Measurements from ENCODE around the gene NCKAP5. TPM values are rescaled to one million over a fixed set of nuclear protein-coding genes. Genes with fewer than 3 reads are reported as not detected.

The NCKAP5 gene
- total and polyA plus RNA-seq, 2 of the 13 experiments (the other 11 are each of a cell fraction or from before 2014, with no cell fraction given), result 0.01 TPM; not detected in 1

GRCh38 chr2:133413863-133414262 is 154.4 kb downstream of the NCKAP5 start (continued):
- TF ChIP-seq HMGXB4 (CRISPR knock-in tag; IDR thresholded peaks at IDR 0.05; ENCODE audit: borderline replicate concordance in 1 of 2, low read depth in 1 of 2), result no peak
- no peak for TF ChIP-seq ZNF33A (CRISPR knock-in tag; IDR thresholded peaks at IDR 0.05; ENCODE audit: borderline replicate concordance)
- no peak for TF ChIP-seq SP140L (CRISPR knock-in tag; IDR thresholded peaks at IDR 0.05; ENCODE audit: borderline replicate concordance)
- TF ChIP-seq ZBTB1 (CRISPR knock-in tag; IDR thresholded peaks at IDR 0.05; ENCODE audit: borderline replicate concordance), result no peak

- DNase-seq (ENCODE audit: low spot score) (no peak), FAIRE-seq (no peak), ATAC-seq (no peak)
- no peak overlapping the region for H3K4me2 ChIP-seq (ENCODE audit: low read depth, low read length)
- no peak overlapping the region for H3K4me3 ChIP-seq (replicated peaks in 1 of 3; ENCODE audit: insufficient read depth in 1 of 3, low read depth in 2 of 3, low read length in 3 of 3)
- no peak overlapping the region for H3K27ac ChIP-seq (ENCODE audit: extremely low read length, insufficient read depth, low read length)
- H2AFZ ChIP-seq (ENCODE audit: low read length), result no peak overlapping the region
- no peaks in the 10 kb centered on the region for H3K27me3 ChIP-seq (ENCODE audit: control insufficient read depth in 1 of 2, insufficient read depth in 2 of 2, low read length in 2 of 2)
- in situ Hi-C loops (cut with HindIII; ENCODE audit: extremely low pct_ligation_motif_present, low pct_unique_long_range_greater_than_20kb) (no loop called here), intact Hi-C loops (cut with micrococcal nuclease; ENCODE audit: unreplicated experiment) (no loop called here)
- no peak for TF ChIP-seq ZNF703 (CRISPR knock-in tag; IDR thresholded peaks at IDR 0.05; ENCODE audit: borderline replicate concordance)
- no peak for TF ChIP-seq MYPOP (CRISPR knock-in tag; IDR thresholded peaks at IDR 0.05)
- no peak overlapping the region for H3K9ac ChIP-seq (ENCODE audit: insufficient read depth, low read depth, low read length)
- POLR2A ChIA-PET, result no interaction called here
- 0 out of 2 replicates have a peak, but pooled peaks cover 4% of the 10 kb centered on the region for H3K4me1 ChIP-seq (ENCODE audit: insufficient read depth, low read length)
- no peaks in the 10 kb centered on the region for H3K79me2 ChIP-seq (ENCODE audit: insufficient read depth, low read length)
- H3K36me3 ChIP-seq (replicated peaks in 1 of 2; ENCODE audit: control insufficient read depth in 1 of 2, insufficient read depth in 2 of 2, low read length in 2 of 2), result no peaks in the 10 kb centered on the region
- BruUV-seq (replicated peaks), result no TSS peak
- no peaks in the 10 kb centered on the region for H3K9me3 ChIP-seq (ENCODE audit: low read length)
- CTCF ChIA-PET (ENCODE audit: low intra/inter-chr PET ratio, low total read pairs), result no interaction called here
- no peaks in the 10 kb centered on the region for H4K20me1 ChIP-seq (ENCODE audit: insufficient read depth, low read length)
Observed at GRCh38 chr2:133412694-133413093, 155.6 kb downstream of the NCKAP5 start.

Data from HepG2 (cell line).